HL-60/S4 (cell line): ENCODE measurements around the gene ALG1L2.
"Not testable (repeated sequence)": the region's sequence is repeated elsewhere in the genome, so short reads cannot be mapped to it uniquely, and the experiment has no call there.

Experiments used
- in situ Hi-C: fragments of 300-500 bp; cut with MboI; formaldehyde crosslinking; loops from 2 replicates; pipeline ENCODE4 v1.14.3; 2022; ENCODE audit warnings: low sequenced_read_pairs

Gene ALG1L2

GRCh38 chr3:130093741-130094391, 12.2 kb downstream of the ALG1L2 start:
- in situ Hi-C loops, result no loop called here

GRCh38 chr3:130094491-130094941, 12.9 kb downstream of the ALG1L2 start:
- in situ Hi-C loops, result not testable (repeated sequence)

DNA sequence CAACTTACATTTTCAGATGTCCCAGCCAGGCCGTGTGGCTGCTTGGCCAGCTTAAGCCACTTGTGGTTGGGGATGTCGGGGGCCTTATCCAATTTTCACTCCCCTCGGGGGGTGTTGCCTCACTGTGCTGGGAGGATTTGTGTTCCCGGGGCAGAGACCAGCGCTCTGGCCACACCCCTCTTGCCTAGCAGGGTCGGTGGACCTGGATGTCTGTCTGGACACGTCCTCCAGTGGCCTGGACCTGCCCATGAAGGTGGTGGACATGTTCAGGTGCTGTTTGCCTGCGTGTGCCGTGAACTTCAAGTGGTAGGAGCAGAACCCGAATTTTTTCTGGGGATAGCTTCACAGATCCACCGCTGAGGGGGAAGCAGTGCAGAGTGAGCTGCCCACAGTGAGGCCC, 14.2 kb downstream of the ALG1L2 start:
- in situ Hi-C loops, result loop anchor here (5.0 kb wide), 1 partner anchor 154 kb away; no protein-coding TSS in a partner anchor

GRCh38 chr3:130097096-130097495, 15.5 kb downstream of the ALG1L2 start:
- in situ Hi-C loops, result loop anchor here (5.0 kb wide), 1 partner anchor 155 kb away; no protein-coding TSS in a partner anchor

DNA sequence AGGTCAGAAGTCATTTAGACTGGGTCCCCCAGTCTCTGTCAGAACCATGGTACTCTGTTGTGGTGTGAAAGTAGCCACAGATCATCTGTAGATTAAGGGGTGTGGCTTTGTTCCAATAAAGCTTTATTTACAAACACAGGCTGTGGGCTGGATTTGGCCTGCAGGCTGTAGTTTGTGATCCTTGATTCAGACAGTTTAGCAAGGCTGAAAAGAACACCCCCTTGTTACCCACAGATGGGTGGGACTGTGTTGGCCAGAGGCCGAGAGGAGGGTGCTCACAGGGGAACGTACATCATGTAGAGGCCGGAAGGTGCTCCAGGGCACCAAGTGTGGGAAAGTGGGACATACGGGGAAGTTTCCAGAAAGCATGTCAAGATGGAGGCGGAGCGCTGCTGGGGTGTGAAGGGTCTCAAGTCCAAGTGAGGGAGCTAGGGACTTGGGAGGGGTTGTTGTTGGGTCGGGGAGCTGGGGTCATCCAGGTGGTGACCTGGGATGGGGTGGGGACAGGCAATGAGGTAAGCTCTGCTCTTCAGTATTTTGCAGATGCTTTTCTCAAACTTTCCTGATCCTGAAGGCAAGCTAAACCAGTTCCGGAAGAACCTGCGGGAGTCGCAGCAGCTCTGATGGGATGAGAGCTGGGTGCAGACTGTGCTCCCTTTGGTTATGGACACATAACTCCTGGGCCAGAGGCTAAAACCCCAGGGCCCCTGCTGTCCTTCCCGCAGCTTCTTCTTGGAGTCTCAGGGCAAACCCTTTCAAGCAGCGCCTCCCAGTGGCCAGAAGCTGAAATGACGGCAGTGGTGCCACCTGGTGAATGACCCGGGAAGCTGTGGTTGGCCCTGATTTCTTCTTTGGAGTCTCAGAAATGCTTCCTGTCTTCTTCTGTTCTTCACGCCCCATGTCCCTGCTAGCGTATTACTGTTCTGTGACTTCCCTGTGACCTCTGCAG, 16.3 kb downstream of the ALG1L2 start:
- in situ Hi-C loops, result loop anchor here (5.0 kb wide), 1 partner anchor 156 kb away; no protein-coding TSS in a partner anchor

GRCh38 chr3:130098639-130099385, 17.2 kb downstream of the ALG1L2 start:
- in situ Hi-C loops, result loop anchor here (5.0 kb wide), 1 partner anchor 157 kb away; no protein-coding TSS in a partner anchor

DNA sequence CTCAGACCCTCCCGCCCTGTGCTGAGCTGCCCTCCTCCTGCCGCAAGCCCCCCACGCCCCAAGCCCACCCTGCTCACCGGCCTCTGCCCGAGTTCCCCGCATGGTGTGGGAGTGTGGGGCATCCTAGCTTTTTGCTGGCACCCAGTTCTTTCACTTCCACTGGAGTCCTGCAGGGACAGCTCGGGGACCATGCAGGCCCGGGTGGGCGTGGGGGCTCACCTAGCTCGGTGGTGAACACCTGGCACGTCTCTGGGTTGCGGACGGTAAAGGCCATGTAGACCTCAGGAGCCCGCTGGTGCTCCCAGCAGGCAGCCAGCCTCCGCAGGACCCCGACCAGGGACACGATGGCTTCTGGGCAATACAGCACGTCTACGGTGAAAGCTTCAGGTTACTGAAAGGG, 20.9 kb downstream of the ALG1L2 start:
- in situ Hi-C loops, result loop anchor here (10.0 kb wide), 1 partner anchor 468 kb away; no protein-coding TSS in a partner anchor

DNA sequence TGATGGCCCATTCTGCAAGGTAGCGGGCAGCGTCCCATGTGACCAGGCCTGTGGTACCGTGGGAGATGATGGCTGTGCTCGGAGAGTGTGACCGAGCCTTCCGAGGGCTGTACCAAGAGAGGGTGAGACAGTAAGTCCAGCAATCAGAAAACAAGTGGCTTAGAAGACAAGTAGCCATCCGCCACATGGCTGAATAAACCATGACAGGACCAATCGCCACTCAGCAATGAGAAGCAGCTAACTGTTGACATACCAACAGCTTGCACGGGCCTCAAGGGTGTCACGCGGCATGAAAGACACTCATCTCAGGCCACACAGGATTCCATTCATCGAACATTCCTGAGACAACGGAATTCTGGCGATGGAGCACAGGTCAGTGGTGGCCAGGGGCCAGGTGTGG, 22.6 kb downstream of the ALG1L2 start:
- in situ Hi-C loops, result loop anchor here (10.0 kb wide), 1 partner anchor 469 kb away; no protein-coding TSS in a partner anchor

DNA sequence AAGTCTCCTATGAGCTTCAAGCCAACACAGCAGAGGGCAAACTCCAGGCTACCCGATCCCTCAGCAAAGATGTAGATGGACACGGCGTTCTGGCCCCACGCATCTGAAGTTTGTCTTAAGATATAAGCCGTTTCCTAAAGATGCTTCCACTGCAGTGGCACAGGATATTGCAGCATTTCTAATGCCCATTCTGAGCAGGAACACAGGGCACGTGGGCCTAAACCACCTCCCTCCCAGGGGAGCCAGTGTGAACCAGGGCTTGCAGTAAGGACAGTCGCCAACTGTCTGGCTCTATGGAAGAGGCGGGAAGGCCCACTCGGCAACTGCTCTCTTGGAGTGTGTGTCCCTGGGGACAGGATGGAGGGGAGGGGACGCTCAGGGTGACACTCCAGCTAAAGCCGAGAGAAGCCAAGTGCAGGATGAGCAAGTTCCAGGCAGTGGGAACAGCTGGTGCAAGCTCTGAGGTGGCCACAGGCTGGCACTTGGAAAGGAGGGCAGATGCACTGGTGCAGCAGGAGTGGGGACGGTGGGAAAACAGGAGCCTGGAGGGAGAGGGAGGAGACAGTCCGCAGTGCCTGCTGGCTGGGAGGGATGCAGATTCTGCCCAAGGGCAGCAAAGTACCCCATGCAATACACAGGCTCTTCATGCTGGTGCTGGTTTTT, 25.8 kb downstream of the ALG1L2 start:
- in situ Hi-C loops, result loop anchor here (10.0 kb wide), 1 partner anchor 473 kb away; no protein-coding TSS in a partner anchor

- in situ Hi-C loops, result loop anchor here (10.0 kb wide), 1 partner anchor 474 kb away; no protein-coding TSS in a partner anchor
These were observed 27.4 kb downstream of the ALG1L2 start for GRCh38 chr3:130108836-130109585.

GRCh38 chr3:130110386-130111169, 28.9 kb downstream of the ALG1L2 start:
- in situ Hi-C loops, result not testable (repeated sequence)

DNA sequence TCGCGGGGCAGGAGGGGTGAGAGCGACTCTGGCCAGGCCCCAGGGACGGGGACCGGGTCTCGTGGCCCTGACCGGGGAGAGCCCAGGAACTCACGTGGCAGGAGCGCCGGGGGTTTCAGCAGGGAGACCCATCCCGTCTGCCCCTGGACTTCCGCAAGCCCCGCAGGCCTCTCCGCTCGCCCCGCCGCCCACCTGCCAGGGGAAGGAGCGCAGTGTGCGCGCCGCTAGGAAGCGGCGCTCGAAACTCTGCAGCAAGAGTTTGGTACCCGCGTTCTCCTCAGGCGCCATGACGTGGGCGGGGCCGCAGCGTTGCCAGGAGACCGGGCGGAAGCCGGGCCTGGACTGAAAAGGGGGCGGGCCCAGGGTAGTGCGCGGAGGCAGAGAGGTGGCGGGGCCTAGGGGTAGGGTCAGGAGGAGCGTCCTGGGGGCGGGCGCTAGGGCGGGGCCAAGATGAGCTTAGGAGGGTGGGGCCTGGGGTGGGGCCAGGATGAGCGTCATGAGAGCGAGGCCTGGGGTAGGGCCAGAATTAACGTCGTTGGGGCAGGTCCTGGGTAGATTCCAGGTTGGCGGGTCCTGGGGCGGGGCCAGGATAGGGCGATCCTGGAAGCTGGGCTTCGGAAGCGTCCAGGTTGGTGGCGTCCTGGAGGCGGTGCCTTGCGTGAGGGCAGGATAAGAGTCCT, 29.7 kb downstream of the ALG1L2 start:
- in situ Hi-C loops, result no loop called here

DNA sequence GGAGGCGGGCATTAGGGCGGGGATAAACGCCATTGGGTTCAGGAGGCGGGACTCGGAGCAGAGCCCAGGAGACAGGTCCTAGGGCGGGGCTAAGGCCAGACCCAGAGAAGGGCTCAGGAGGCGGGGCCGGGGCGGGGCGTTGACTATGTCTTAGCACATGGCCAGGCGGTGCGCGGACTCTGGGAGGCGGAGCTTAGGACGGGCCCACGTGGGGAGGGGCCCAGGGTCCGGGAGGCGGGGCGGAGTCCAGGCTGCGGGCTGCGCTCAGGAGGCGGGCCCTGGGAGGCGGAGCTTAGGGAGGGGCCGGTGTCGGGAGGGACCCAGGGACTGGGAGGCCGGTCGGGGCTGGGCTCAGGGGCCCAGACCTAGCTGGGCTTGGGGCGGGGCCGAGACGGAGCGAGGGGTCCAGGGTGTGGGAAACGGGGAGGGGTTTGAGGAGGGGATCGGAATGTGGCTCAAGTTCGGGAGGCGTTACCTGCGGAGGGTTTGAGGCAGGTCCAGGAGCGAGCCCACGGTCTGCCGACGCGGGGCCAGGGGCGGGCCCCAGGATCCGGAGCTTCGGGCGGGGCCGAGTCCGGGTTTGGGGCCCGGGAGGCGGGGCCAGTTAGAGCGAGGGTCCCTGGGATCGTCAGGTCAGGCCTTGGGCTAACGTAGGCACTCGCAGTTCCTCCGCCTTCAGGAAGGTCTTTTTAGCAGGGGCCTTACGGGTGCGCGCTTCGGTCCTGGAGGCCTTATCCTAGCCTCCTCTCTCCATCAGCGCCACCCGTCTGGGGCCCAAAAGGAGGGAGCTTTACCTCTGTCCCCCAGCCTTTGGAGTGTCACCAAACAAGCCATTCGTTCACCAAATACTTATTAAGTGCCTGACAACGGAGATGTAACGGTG, 30.5 kb downstream of the ALG1L2 start:
- in situ Hi-C loops, result not testable (repeated sequence)

GRCh38 chr3:130112748-130113073, 31.1 kb downstream of the ALG1L2 start:
- in situ Hi-C loops, result not testable (repeated sequence)

DNA sequence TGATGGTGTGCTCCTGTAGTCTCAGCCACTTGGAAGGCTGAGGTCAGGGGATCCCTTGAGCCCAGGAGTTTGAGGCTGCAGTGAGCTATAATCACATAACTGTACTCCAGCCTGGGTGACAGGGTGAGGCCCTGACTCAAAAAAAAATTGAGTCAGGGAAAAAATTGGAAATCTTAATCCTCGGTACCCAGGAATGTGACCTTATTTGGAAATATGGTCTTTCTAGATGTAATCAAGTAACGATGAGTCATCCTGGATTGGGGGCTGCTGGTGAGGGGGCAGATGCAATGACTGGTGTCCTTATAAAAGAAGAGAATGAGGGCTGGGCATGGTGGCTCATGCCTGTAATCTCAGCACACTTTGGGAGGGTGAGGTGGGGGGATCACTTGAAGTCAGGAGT, 33.8 kb downstream of the ALG1L2 start:
- in situ Hi-C loops, result not testable (repeated sequence)

GRCh38 chr3:130117933-130118332, 36.3 kb downstream of the ALG1L2 start:
- in situ Hi-C loops, result no loop called here

DNA sequence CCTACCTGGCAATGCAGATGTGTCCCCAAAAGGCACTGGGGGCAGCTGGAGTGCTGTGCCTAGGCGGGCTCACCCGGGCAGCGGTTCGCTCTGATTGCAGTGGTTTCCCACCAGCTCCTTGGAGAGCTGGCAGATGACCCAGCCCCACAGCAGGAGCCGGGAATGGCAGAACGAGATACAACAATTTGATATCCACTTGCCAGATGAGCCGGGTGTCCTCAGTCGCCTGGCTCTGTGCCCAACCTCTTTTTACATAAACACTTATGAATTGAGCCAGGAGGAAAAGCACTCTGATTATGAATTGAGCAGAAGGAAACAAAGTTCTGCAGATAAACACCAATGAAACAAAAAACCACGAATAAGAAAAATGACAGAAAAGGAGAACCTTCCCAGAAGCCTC, 38.2 kb downstream of the ALG1L2 start:
- in situ Hi-C loops, result not testable (repeated sequence)
